Stimulated activated CD4-positive, alpha-beta T cell treated with anti-CD3 and anti-CD28 coated beads, Interleukin-4, amount 100 ng/mL, for 1 hour (primary cell): ENCODE measurements around the gene HOXD3.

ENCODE experiments used
- DNase-seq: peaks from one replicate; pipeline ENCODE4 v3.0.0-alpha.2; 2020

Gene HOXD3

DNA sequence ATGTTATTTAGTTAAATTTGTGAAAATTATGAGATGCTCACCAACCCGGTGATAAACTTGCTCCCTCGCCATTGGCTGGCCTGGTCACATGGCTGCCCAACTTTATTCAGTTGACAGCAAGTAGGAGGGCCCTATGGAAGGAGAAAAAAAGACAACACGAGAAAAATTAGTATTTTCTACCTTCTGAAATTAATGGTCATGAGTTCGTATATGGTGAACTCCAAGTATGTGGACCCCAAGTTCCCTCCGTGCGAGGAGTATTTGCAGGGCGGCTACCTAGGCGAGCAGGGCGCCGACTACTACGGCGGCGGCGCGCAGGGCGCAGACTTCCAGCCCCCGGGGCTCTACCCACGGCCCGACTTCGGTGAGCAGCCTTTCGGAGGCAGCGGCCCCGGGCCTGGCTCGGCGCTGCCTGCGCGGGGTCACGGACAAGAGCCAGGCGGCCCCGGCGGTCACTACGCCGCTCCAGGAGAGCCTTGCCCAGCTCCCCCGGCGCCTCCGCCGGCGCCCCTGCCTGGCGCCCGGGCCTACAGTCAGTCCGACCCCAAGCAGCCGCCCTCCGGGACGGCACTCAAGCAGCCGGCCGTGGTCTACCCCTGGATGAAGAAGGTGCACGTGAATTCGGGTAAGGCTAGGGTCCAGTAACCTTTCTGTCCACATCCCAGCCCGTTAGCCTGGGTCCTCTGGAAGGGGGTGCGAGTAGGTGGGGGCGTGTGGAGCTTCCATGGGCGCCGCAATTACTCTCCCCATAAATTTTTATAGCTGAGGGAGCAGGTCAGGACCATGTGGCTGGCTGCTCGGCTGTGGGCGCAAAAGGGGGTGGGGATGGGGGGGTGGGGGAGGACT is 5.4 kb upstream of the HOXD3 start, which contains the start of gene HOXD4:
Gene HOXD4 (plus strand): TSS at position 109 of the 846 bp plus-strand sequence. CDS start 84 bp downstream, at position 193.
- no peak for DNase-seq

- DNase-seq, result no peak
Observed at GRCh38 chr2:176152350-176153181, 4.5 kb upstream of the HOXD3 start.

DNA sequence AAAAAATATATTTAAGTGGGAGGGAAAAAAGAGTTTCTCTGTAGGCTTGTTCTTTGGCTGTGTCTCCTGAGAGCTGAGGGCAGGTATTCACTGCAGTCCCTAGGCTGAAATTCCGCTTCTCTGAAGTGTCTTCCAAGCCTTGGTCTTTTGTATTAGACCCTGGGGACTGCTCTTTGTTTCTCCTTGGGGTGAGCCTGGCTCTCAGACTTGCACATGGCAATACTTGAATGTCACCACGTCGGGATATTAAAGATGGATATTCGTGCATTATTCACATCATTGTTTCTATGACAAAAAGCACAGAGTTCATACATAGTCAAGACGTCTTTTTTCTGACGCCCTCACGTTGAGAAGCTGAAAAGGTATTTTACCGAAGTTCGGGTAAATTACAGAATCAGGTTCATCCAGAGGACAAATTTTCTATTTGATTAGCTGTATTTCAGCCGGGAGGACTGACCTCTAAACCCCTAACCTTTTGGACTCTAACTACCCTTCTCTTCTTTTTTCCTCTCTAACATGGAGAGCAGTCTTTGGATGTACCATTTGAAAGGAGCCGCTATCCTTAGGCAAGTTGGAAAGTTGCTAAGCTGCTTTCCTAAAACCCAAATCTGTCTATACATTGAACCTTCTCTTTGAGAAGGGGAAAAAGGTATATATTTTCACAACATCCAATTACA is 2.4 kb upstream of the HOXD3 start:
- no peak for DNase-seq

DNA sequence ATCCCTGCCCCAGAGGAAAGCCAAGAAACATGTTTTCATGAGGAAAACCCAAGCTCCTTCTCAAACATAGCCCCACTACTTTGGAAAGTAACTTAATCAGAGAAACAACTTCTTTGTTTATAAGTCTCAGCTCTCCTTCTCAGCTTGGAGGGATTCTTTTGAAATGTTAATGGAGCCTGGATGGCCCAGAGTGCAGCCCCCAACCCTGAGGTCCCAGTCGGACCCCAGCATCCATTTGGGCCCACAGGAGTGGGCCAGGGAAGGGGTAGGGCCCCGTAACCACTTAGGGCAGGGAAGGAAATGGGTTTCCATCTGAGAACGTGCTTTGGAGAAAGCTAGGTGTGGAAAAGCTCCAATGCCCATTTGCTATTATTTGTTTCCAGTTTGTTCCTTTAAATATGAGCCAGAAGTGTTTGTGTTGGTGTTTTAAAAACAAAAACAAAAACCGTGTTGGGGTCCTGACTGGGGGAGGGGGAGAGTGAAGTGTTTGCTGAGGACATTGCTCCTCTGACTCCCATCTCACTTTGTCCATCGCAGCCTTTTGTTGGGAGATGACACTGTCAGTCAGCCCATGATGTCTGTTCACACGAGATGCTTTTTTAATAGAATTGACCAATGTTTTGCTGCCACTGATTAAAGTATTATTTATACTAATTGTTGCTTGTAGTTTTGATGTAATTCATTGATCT is 1.6 kb upstream of the HOXD3 start:
- DNase-seq, result no peak

DNA sequence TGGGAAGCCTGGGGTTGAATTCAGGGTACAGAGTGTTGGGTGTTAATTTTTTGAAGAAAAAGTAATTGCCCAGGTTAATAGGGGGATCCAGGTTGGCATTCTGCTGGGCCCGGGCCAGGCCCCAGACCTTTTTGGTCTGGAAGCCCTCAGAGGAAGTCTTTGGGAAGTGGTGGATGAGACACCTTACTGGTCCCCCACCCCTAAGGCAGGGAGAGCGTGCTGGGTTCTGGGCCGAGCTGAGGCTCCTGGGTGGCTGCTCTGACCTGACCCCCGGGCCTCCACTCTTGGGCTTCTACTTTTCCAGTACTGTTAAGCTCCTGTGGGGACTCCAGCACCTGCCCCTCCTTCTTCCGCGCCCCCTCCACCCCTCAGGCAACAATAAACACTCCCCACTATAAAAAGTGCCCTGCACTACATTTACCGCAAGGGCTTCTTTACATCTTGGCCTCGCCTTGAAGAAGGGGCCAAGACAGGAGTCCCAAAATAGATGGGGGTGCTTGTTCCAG is 753 bp upstream of the HOXD3 start:
- DNase-seq, result no peak

- DNase-seq, result no peak
Observed at GRCh38 chr2:176157499-176158185, 535 bp downstream of the HOXD3 start.

GRCh38 chr2:176158186-176158591 is 1.1 kb downstream of the HOXD3 start:
- DNase-seq, result no peak

DNA sequence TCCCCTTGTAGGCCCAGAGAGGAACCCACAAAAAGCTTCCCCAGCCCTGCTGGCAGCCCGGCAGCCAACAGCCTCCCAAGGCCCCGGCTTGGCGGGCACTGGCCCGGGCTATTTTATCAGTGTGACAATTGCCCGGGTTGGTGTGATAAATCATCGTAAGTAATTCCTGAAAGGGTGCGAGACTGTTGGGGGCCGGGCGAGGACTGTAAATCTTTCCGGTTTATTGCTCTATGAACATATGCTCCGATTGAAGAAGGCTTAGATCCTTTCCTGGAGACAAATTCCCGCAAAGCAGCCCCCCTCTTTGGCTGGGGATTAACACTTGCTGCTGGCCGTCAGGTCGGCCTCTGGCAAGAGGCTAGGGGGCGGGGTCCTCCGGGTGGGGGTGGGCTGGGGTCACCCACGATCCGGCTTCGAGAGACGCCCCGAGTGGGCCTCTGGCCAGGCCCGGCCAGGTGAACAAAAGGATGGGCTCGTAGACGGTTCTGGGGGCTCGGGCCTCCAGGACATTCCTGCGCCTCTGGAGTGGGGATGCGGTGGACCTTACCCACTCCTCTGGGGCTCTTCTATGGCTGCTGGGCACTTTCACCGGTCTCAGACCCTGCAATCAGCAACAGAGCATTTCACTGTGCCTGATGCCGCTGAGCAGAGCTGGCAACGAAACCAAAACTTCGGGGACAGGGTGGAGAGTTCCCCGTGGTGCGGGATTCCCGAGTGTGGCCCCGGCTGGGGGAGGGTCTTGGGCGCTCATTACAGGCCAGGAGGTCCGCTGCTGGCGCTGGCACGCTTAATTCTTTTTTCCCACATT is 2.0 kb downstream of the HOXD3 start:
- DNase-seq, result no peak

DNA sequence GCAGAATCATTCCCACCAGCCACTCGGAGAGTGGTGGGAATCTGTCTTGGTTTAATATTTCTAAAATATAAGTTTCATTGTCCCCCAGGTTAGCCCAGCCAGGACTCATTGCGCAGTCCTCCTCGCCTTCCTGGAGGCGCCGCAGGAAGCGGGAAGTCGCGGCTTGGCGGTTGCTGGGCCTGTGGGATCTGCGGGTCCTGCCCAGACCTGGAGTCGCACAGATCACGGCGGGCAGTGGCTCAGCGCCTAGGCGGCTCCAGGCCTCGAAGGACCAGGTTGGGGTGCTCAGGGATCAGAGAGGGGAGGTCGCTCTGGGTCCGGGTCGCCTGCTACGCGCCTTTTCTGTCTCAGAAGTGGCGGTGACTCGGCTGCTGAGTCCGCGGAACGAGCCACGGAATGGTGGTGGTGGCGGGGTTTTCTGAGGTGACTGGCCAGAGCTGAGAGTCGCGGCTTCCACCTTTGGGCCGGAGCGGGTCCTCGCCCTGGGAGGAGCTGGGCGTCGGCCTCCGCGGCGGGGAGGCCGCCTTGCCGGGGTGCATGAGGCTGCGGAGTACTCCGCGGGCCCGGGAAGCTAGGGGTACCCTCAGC is 2.6 kb downstream of the HOXD3 start:
- DNase-seq, result no peak

GRCh38 chr2:176160251-176160985 is 3.3 kb downstream of the HOXD3 start:
- no peak for DNase-seq

GRCh38 chr2:176160986-176161824 is 4.1 kb downstream of the HOXD3 start:
- DNase-seq, result no peak

DNA sequence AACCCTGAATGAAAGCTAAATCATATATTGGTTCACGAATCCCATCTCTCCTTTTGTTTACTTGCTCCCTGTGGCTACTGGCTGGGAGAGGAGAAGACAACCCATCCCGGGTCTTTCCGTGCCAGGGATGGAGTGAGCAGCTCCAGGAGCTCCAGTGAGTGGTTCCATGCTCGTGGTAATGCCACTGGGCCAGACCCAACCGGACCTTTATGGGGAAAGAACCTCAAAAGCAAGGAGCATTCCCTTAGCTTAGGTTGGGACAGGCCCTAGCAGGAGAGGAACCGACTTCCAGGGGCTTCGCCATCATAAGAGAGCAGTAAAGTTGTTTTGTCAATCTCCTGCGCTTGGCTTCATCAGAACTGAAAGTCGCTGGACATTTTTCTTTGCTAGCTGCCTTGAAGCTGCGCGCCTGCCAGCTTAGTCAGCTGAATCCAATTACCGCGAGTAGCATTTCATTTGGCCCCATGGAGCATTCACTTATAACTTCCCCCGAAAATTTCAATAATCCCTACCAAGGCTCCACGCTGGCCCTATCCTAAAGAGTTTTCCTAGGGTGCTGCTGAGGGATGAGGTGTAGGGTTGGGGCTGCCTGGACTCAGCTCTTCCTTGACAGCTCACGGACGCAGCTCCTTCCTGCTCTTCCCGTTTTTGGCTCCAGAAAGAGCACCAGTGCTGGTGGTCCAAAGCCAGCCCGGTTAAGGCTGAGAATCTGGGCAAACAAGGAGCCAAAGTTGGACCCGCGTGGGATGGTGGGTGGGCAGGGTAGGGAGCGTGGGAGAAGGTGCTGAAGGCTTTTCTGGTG is 4.9 kb downstream of the HOXD3 start:
- DNase-seq, result no peak

GRCh38 chr2:176162911-176163671 is 6.0 kb downstream of the HOXD3 start:
- DNase-seq, result no peak

DNA sequence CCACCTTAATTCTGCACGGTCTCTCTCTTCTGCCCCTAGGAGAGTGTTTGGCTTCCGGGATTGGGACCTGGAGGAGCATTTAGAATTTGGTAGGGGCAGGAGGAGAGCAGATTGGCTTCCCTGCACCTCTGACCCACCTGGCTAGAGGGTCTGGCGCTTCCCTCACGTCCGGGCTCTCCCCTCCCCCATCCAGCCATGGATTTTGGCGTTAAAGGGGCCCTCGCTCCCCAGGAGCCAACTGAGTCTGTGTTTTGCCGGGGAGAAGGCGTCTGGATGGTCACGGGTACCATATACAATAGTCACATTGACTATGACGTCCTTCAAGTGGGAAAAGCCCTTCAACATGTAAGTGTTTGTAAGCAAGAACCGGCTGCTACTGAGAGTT is 6.6 kb downstream of the HOXD3 start:
- DNase-seq, result no peak

DNA sequence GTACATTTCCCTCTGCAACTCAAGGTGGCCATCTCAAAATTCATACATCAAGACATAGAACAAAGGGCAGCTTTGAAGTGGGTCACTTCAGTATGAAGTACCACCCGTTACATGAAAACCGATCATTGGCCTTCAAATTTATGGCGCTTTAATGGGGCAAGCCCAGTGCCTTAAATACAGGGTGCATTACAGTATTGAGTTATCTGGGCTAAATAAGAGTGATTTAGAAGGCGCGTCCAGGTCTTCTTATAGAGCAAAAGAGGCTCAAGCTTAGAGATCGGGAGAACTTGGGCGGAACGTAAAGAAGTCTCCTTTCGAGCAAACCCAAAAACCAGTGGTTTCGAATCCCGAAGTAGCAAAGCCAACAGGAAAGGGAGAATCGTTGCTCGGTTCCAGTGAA is 7.1 kb downstream of the HOXD3 start:
- DNase-seq, result no peak

DNA sequence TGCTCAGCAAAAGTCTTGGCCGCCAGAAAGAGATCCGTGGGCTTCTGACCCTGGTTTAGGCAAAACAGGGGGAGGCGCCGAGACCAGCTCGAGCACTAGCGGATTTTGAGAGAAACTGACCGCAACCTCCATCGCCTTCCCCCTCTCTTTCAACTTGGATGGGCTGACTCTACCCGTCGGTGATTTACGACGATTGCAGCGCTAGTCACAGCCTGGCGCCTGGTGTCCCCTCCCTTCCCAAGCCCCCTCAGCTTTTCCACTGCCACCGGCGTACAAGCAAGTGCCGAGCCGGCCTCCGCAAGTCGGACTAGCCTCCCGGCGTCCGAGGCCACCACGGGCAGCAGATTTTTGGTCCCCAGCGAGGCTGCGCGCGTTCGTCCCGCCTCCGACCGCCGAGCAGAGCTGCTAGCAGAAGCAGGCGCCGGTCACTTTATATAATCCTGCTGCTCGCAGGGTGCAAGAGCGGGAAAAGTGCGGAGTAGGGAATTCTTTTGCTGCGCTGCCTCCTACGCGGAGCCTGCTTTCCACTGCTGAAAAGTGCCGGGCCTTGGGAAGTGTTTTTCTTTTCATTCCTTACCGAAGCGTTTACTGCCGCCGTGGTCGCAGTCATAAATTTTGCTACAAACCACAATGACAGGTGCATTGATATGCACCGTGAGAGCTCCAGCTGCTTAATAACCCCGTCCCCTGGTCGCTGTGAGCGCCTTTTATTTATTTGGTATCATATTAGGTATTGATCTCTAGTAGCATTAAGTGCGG is 7.7 kb downstream of the HOXD3 start:
- no peak for DNase-seq
